OCI-LY3 (cell line): ENCODE results near the gene HEG1.

Experiments used
- EZH2phosphoT487 ChIP-seq: fragments of 200-600 bp; shearing (Covaris generic); IDR thresholded peaks from 2 replicates; pipeline ENCODE4 v1.6.1; 2018; ENCODE audit warnings: antibody characterized with exemption, mixed run types, low read depth
- TF ChIP-seq, protein P1 (sequence below): fragments of 200-600, 300-600 bp; sonication (generic); IDR thresholded peaks from 2 replicates; pipeline ENCODE4 v1.5.1; 2014; ENCODE audit warnings: antibody characterized with exemption, low read length, low read depth

DNA sequence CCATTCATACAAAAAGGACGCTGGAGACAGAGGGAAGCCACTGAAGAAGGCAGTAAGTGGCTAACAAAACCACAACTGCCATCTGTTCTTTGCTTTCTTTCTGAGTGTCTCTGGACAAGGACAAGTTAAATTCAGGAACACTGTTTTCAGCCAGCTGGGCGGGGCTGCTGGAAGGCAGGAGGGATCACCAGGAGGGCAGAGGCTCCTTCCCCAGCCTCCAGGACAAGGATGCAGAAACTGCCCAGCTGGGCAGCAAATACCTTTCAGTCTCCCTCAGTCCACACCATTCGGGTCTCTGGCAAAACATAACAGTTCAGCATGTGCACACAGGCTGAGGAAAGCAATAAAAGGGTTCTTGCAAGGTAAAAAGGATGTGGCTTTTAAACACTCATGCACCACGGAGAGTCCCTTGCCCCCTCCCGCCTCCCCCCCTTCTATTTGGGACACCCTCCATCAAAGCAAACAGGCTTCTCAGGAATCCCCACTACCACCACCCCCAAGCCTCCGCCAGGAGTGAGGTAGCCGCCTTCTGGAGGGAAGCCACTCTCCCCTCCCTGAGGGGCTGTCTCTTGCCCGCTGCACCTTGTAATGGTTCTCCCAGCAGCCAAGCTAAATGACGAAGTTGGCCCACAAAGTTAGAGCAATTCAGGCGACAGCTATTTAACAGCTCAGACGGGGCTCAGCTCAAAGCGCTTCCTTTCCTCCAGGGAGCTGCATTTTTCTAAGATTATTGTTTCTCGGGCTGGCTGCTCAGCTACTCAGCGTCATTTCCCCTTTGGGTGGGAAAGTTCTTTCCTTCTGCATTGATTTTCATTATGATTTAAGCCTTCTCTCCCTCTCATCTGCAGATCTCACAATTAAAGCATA lies 3.8 kb downstream of the HEG1 start:
- TF ChIP-seq, protein P1, sequence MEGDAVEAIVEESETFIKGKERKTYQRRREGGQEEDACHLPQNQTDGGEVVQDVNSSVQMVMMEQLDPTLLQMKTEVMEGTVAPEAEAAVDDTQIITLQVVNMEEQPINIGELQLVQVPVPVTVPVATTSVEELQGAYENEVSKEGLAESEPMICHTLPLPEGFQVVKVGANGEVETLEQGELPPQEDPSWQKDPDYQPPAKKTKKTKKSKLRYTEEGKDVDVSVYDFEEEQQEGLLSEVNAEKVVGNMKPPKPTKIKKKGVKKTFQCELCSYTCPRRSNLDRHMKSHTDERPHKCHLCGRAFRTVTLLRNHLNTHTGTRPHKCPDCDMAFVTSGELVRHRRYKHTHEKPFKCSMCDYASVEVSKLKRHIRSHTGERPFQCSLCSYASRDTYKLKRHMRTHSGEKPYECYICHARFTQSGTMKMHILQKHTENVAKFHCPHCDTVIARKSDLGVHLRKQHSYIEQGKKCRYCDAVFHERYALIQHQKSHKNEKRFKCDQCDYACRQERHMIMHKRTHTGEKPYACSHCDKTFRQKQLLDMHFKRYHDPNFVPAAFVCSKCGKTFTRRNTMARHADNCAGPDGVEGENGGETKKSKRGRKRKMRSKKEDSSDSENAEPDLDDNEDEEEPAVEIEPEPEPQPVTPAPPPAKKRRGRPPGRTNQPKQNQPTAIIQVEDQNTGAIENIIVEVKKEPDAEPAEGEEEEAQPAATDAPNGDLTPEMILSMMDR = no peak
- TF ChIP-seq EZH2phosphoT487 = no peak
